A549 (cell line): ENCODE data around the gene ARL3. TPM values are rescaled to one million over a fixed set of nuclear protein-coding genes. Genes with fewer than 3 reads are reported as not detected.

Experiments
- ATAC-seq, 2 experiments: fragments of 200-7000 bp in 1 of 2; fragments of >200 bp in 1 of 2; cut with Nextera tagmentation in 1 of 2; cut with Tn5 transposase in 1 of 2; 3 replicates each; pipeline versions ENCODE4 v1.8.0 to v1.9.1; 2018 to 2020; ENCODE audit warnings: mild to moderate bottlenecking in 1 of 2, moderate library complexity in 1 of 2
- CTCF ChIA-PET: fragments of 300-600 bp; sonication (Branson Sonifier 250); formaldehyde crosslinking; extraction: SDS; loops from one replicate; lab custom pipeline; 2021; ENCODE audit warnings: antibody characterized with exemption, inconsistent platforms; lab: Yijun Ruan, JAX
- POLR2A ChIA-PET: fragments of 350-600 bp; formaldehyde crosslinking; extraction: SDS; loops from one replicate; lab custom pipeline; 2021; ENCODE audit warnings: antibody characterized with exemption, inconsistent platforms; lab: Yijun Ruan, JAX
- DNase-seq, 2 experiments: peaks; one replicate each; pipeline versions ENCODE4 v3.0.0 to v3.0.0-alpha.2; 2011 to 2016; ENCODE audit warnings: low read depth in 1 of 2, low spot score in 1 of 2
- FAIRE-seq: peaks from 2 replicates; lab custom pipeline; 2011; peaks lifted over from hg19 to GRCh38; lab: Jason Lieb, UNC
- H3K27ac ChIP-seq, 2 experiments: fragments of >200 bp; sonication (Bioruptor Twin); formaldehyde crosslinking; 3 replicates each; pipeline ENCODE4 v1.5.1; 2016 to 2017
- H3K4me1 ChIP-seq: fragments of >200 bp; sonication (Bioruptor Twin); formaldehyde crosslinking; 3 replicates; pipeline ENCODE4 v1.6.1; 2016
- H3K4me2 ChIP-seq: fragments of >200 bp; sonication (Bioruptor Twin); formaldehyde crosslinking; 3 replicates; pipeline ENCODE4 v1.6.1; 2016
- H3K4me3 ChIP-seq: fragments of >200 bp; sonication (Bioruptor Twin); formaldehyde crosslinking; 3 replicates; pipeline ENCODE4 v1.5.1; 2016
- H3K9me3 ChIP-seq: fragments of >200 bp; sonication (Bioruptor Twin); formaldehyde crosslinking; 3 replicates; pipeline ENCODE4 v1.6.1; 2016
- BCL3 ChIP-seq: fragments of >200 bp; sonication (Bioruptor Twin); formaldehyde crosslinking; IDR thresholded peaks from 3 replicates; pipeline ENCODE4 v1.6.1; 2016
- BHLHE40 ChIP-seq: IDR thresholded peaks from 2 replicates; pipeline ENCODE4 v1.6.1; 2012; ENCODE audit warnings: low read depth, low read length, inconsistent platforms
- CBX2 ChIP-seq: fragments of 200-600 bp; sonication (generic); IDR thresholded peaks from 2 replicates; pipeline ENCODE4 v1.6.1; 2016; ENCODE audit warnings: low read depth, mild to moderate bottlenecking, borderline replicate concordance
- CBX8 ChIP-seq: fragments of 200-600 bp; sonication (generic); IDR thresholded peaks from 2 replicates; pipeline ENCODE4 v1.6.1; 2016
- CEBPB ChIP-seq, 2 experiments: fragments of >200 bp in 1 of 2; sonication (Bioruptor Twin) in 1 of 2; formaldehyde crosslinking in 1 of 2; IDR thresholded peaks; 2 replicates each; pipeline ENCODE4 v1.6.1; 2012 to 2016
- CHD2 ChIP-seq: fragments of 150-350 bp; IDR thresholded peaks from 2 replicates; pipeline ENCODE4 v1.6.1; 2014; ENCODE audit warnings: low read length; ENCODE audit not compliant: partially characterized antibody
- CHD4 ChIP-seq: fragments of 200-600 bp; sonication (generic); IDR thresholded peaks from 2 replicates; pipeline ENCODE4 v1.6.1; 2016; ENCODE audit warnings: antibody characterized with exemption, mild to moderate bottlenecking, borderline replicate concordance
- EHF ChIP-seq: fragments of 250-450 bp; sonication (Bioruptor Pico); IDR thresholded peaks from 2 replicates; pipeline ENCODE4 v1.5.0; 2020; ENCODE audit warnings: mild to moderate bottlenecking
- EHMT2 ChIP-seq: fragments of 200-600 bp; sonication (generic); IDR thresholded peaks from 2 replicates; pipeline ENCODE4 v1.6.1; 2016; ENCODE audit warnings: antibody characterized with exemption, low read depth, mild to moderate bottlenecking, moderate library complexity
- FOSB ChIP-seq: fragments of 250-450 bp; sonication (Bioruptor Pico); IDR thresholded peaks from 2 replicates; pipeline ENCODE4 v1.5.0; 2020; ENCODE audit warnings: mild to moderate bottlenecking, moderate library complexity
- FOXS1 ChIP-seq: fragments of 250-450 bp; sonication (Bioruptor Pico); IDR thresholded peaks from 2 replicates; pipeline ENCODE4 v1.5.0; 2020; ENCODE audit warnings: mild to moderate bottlenecking, moderate library complexity
- GATA3 ChIP-seq: IDR thresholded peaks from 2 replicates; pipeline ENCODE4 v1.6.1; 2012; ENCODE audit warnings: borderline replicate concordance
- JUN ChIP-seq, 2 experiments: fragments of >200 bp; sonication (Bioruptor Twin); formaldehyde crosslinking; IDR thresholded peaks; 2 replicates in 1 of 2; 3 replicates in 1 of 2; pipeline ENCODE4 v1.6.1; 2016 to 2017
- KDM1A ChIP-seq: fragments of 200-600 bp; sonication (generic); IDR thresholded peaks from 2 replicates; pipeline ENCODE4 v1.6.1; 2016; ENCODE audit warnings: low read depth, mild to moderate bottlenecking
- MAFK ChIP-seq: fragments of 450-650 bp; IDR thresholded peaks from 2 replicates; pipeline ENCODE4 v1.6.1; 2014; ENCODE audit not compliant: partially characterized antibody
- MAX ChIP-seq: IDR thresholded peaks from 2 replicates; pipeline ENCODE4 v1.6.1; 2012
- MYC ChIP-seq: IDR thresholded peaks from 2 replicates; pipeline ENCODE4 v1.6.1; 2012; ENCODE audit warnings: mild to moderate bottlenecking, inconsistent platforms, low read length, improper control_type of control experiment, borderline replicate concordance
- PHF8 ChIP-seq: fragments of 200-600 bp; sonication (generic); IDR thresholded peaks from 2 replicates; pipeline ENCODE4 v1.6.1; 2016; ENCODE audit warnings: low read depth, mild to moderate bottlenecking, antibody characterized with exemption, moderate library complexity, borderline replicate concordance
- POLR2AphosphoS2 ChIP-seq: conservative IDR thresholded peaks from 2 replicates; pipeline ENCODE4 v1.6.1; 2012; ENCODE audit warnings: low read length, improper control_type of control experiment, inconsistent platforms
- RCOR1 ChIP-seq: fragments of 150-350 bp; IDR thresholded peaks from 2 replicates; pipeline ENCODE4 v1.6.1; 2014; ENCODE audit warnings: antibody characterized with exemption, low read length, low read depth
- SMC3 ChIP-seq: fragments of >200 bp; sonication (Bioruptor Twin); formaldehyde crosslinking; IDR thresholded peaks from 3 replicates; pipeline ENCODE4 v1.6.1; 2018; ENCODE audit warnings: inconsistent platforms
- SREBF2 ChIP-seq: fragments of 450-650 bp; IDR thresholded peaks from 2 replicates; pipeline ENCODE4 v1.6.1; 2014; ENCODE audit warnings: mild to moderate bottlenecking, moderate library complexity
- TFCP2L1 ChIP-seq: fragments of 250-450 bp; sonication (Bioruptor Pico); IDR thresholded peaks from 2 replicates; pipeline ENCODE4 v1.5.0; 2021; ENCODE audit warnings: mild to moderate bottlenecking
- ZC3H11A ChIP-seq: fragments of 450-650 bp; IDR thresholded peaks from 2 replicates; pipeline ENCODE4 v1.6.1; 2014; ENCODE audit warnings: antibody characterized with exemption, mild to moderate bottlenecking
- WGBS: methylation state at CpG from one replicate; pipeline ENCODE4 v1.1.6; 2017; ENCODE audit errors: missing lambda C conversion rate; 5-methylcytosine and 5-hydroxymethylcytosine counted together
- polyA plus RNA-seq, 4 experiments: library from polyadenylated mRNA; depleted of rRNA in 3 of 4; stranded (reverse); fragments of >200 nt; fragmentation: RNase III in 1 of 4; extraction: RNeasy Plus Mini Kit Qiagen cat#74134 plus additional on column Dnase treatment in 1 of 4; gene quantifications; 2 replicates in 3 of 4; 3 replicates in 1 of 4; pipeline ENCODE4 v1.2.3, GENCODE V29; 2011 to 2017

ARL3 gene
- polyA plus RNA-seq, 2 of the 4 experiments (the other 2 are of a cell fraction) = 20.2 to 21.3 TPM

- ChIA-PET POLR2A (no interaction called here), CTCF (interaction anchor here (0.6 to 3.1 kb wide), 4 partner anchors 10 to 26 kb away, joined by 4 to 18 read pairs (median 5); no protein-coding TSS in a partner anchor)
- no peak for DNase-seq
- no peak for ATAC-seq
- no peaks in the 10 kb centered on the region for H3K9me3 ChIP-seq
- no peak overlapping the region for H3K4me2 ChIP-seq
- H3K27ac ChIP-seq = no peak overlapping the region
- no peak overlapping the region for H3K4me3 ChIP-seq
- no peak for TF ChIP-seq CHD4
- no peak for TF ChIP-seq RCOR1
- no peak for TF ChIP-seq KDM1A
- no peak for TF ChIP-seq POLR2AphosphoS2
- TF ChIP-seq CBX8 = no peak
- TF ChIP-seq TFCP2L1 (CRISPR knock-in tag) = no peak
- no peak for TF ChIP-seq CHD2
- no peak for TF ChIP-seq PHF8
- TF ChIP-seq EHF = no peak
- TF ChIP-seq MAFK = no peak
- TF ChIP-seq EHMT2 = no peak
- peaks cover 20% of the 10 kb centered on the region for H3K4me1 ChIP-seq
- 92% methylated on average over 12 of the region's 12 CpGs for WGBS
- no peak for FAIRE-seq
Observed at GRCh38 chr10:102652170-102652916, 61.9 kb downstream of the ARL3 start.

DNA sequence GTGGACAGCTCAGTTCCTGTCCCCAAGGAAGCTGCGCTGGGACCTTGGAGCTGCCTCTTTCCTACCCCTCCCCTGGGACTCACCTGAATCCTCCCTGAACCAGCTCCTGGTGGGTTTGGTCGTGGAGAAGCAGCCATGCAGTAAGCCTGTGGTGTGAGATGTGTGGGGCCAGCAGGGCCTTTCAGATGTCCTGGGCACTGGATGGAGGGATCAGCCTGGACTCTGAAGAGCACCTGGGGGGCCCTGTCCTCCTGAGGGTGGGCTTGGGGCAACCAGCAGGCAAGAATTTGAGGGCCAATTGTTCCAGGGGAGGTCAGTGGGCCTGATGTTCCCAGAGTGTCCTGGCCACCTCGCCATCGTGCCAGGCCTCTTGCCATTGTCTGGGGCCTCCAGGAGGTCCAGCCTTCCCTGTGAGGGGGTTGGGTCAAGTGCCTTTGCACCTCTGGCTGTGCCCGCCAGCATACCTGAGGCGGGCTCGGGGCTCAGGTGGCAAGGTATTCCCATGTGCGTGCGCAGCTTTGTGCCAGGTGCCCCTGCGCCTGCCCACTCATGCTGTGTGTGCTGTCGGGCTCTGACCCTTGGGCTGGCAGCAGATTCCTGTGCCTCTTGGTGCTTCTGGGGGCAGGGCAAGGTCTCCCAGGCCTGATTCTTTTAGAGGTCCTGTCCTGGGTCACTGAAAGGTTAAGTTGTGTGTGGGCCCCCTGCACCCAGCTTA, 62.6 kb downstream of the ARL3 start:
- ATAC-seq = no peak
- ChIA-PET CTCF (interaction anchor here (0.8 to 3.1 kb wide), 5 partner anchors 11 to 148 kb away, joined by 3 to 18 read pairs (median 4); partner anchors contain the start of gene SUFU), POLR2A (no interaction called here)

More for the DNA sequence above, 62.6 kb downstream of the ARL3 start:
- DNase-seq (no peak), FAIRE-seq (no peak)
- Histone ChIP-seq H3K27ac (0 out of 6 replicates have a peak overlapping the region, but pooled peaks of 1 of the 2 experiments have one; percentile 25), H3K4me2 (no peak overlapping the region), H3K4me3 (no peak overlapping the region), H3K9me3 (no peaks in the 10 kb centered on the region), H3K4me1 (peaks cover 23% of the 10 kb centered on the region)
- no peak for TF ChIP-seq SREBF2
- TF ChIP-seq BCL3 = no peak
- TF ChIP-seq CHD2 = no peak
- TF ChIP-seq GATA3 = no peak
- TF ChIP-seq EHF = no peak
- no peak for TF ChIP-seq FOXS1 (CRISPR knock-in tag)
- TF ChIP-seq MYC = no peak
- no peak for TF ChIP-seq ZC3H11A
- no peak for TF ChIP-seq SMC3
- TF ChIP-seq BHLHE40 = no peak
- no peak for TF ChIP-seq MAX
- no peak for TF ChIP-seq CEBPB (IDR thresholded peaks at IDR 0.05)
- no peak for TF ChIP-seq FOSB (CRISPR knock-in tag)
- TF ChIP-seq JUN (IDR thresholded peaks at IDR 0.05) = no peak
- no peak for TF ChIP-seq CBX2
- no peak for TF ChIP-seq CBX8
- TF ChIP-seq, all 56 proteins: peak for 0
- 90% methylated on average over 5 of the region's 11 CpGs for WGBS
